ENCODE data around the gene NEUROD6.
A peak's percentile ranks its signal among the peaks of the same experiment; 100 is the strongest.

NEUROD6 gene

DNA sequence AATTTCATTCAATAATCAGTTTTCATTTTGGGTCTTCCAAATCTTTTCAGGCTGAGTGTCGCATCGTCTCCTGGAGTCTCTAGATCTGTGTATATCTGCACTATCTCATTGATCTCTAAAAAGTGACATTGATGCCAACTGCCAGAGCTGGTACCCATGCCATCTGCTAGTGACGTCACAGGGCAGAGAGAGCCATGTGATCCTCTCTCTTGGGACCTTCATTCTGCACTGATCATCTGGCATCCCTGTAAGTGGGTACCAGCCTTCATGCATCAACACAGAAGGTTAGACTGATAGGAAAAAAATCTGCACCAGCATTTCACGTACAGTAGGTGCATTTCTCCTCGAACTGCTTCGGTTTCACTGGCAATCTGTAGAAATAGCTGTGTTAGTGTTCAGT is at the start of gene NEUROD6:
NEUROD6 (minus strand) TSS at position 124 of the 400 bp plus-strand sequence. CDS start 1,458 bp downstream, outside the sequence.
- no peaks in the 10 kb centered on the region; the same call in 1 of the 2 replicates for H3K27me3 ChIP-seq (replicated peaks; ENCODE audit: control insufficient read depth, insufficient read depth, low read length)
- H3K4me3 ChIP-seq (replicated peaks; ENCODE audit: low read depth, low read length): no peak within 1 kb of the TSS
- no peak for DNase-seq (ENCODE audit: extremely low read depth, insufficient read length)
- TF ChIP-seq, protein P1, sequence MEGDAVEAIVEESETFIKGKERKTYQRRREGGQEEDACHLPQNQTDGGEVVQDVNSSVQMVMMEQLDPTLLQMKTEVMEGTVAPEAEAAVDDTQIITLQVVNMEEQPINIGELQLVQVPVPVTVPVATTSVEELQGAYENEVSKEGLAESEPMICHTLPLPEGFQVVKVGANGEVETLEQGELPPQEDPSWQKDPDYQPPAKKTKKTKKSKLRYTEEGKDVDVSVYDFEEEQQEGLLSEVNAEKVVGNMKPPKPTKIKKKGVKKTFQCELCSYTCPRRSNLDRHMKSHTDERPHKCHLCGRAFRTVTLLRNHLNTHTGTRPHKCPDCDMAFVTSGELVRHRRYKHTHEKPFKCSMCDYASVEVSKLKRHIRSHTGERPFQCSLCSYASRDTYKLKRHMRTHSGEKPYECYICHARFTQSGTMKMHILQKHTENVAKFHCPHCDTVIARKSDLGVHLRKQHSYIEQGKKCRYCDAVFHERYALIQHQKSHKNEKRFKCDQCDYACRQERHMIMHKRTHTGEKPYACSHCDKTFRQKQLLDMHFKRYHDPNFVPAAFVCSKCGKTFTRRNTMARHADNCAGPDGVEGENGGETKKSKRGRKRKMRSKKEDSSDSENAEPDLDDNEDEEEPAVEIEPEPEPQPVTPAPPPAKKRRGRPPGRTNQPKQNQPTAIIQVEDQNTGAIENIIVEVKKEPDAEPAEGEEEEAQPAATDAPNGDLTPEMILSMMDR (IDR thresholded peaks at IDR 0.05; ENCODE audit: insufficient read depth, low read length, poor library complexity, severe bottlenecking): no peak
- H3K36me3 ChIP-seq (ENCODE audit: control insufficient read depth, insufficient read depth, low read length): no peaks in the 10 kb centered on the region

DNA sequence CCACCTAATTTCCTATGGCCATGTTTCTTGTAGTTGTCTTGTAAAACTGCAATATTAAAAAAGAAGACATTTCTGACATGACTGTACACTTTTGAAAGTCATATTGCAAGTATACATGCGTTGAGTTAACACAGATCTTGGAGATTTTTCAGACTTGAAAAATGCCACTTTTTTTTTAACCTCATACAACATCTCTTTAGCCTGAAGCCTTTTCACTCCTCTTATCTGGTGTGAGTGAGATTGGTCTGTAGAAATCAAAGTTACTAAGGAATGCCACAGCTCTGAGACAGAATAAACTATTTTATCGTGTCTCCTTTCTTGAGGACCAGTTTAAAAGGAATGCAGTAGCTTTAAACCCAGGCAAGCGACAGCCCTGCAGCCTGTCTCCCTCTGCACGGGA is 43.9 kb upstream of the NEUROD6 start:
- no peak for DNase-seq (ENCODE audit: extremely low read depth, insufficient read length)
- Histone ChIP-seq H3K4me3 (replicated peaks; ENCODE audit: low read depth, low read length) (no peak overlapping the region), H3K27me3 (replicated peaks; ENCODE audit: control insufficient read depth, insufficient read depth, low read length) (no peaks in the 10 kb centered on the region), H3K36me3 (ENCODE audit: control insufficient read depth, insufficient read depth, low read length) (no peaks in the 10 kb centered on the region)
- TF ChIP-seq, protein P1 (IDR thresholded peaks at IDR 0.05; ENCODE audit: insufficient read depth, low read length, poor library complexity, severe bottlenecking): no peak

DNA sequence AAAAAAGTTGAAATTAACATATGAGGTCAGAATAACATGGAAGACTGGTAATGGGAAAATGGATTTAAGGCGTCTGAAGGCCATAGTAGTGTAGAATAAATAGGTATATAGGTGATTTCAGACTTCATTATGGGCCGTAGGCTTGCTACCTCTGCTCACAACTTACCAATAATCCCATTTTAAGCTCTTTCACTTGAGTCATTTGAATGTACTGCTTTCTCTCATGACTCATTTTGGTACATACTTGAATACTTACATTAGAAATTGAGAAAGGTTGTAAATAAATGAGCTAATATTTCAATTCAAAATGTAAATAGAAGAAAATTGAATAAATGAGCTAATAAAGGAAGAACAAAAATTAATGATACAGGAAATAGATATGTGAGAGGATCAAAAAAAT is 42.2 kb upstream of the NEUROD6 start:
- Histone ChIP-seq H3K4me3 (replicated peaks; ENCODE audit: low read depth, low read length) (no peak overlapping the region), H3K27me3 (replicated peaks; ENCODE audit: control insufficient read depth, insufficient read depth, low read length) (no peaks in the 10 kb centered on the region), H3K36me3 (ENCODE audit: control insufficient read depth, insufficient read depth, low read length) (no peaks in the 10 kb centered on the region)
- TF ChIP-seq, protein P1 (IDR thresholded peaks at IDR 0.05; ENCODE audit: insufficient read depth, low read length, poor library complexity, severe bottlenecking): no peak
- no peak for DNase-seq (ENCODE audit: extremely low read depth, insufficient read length)

DNA sequence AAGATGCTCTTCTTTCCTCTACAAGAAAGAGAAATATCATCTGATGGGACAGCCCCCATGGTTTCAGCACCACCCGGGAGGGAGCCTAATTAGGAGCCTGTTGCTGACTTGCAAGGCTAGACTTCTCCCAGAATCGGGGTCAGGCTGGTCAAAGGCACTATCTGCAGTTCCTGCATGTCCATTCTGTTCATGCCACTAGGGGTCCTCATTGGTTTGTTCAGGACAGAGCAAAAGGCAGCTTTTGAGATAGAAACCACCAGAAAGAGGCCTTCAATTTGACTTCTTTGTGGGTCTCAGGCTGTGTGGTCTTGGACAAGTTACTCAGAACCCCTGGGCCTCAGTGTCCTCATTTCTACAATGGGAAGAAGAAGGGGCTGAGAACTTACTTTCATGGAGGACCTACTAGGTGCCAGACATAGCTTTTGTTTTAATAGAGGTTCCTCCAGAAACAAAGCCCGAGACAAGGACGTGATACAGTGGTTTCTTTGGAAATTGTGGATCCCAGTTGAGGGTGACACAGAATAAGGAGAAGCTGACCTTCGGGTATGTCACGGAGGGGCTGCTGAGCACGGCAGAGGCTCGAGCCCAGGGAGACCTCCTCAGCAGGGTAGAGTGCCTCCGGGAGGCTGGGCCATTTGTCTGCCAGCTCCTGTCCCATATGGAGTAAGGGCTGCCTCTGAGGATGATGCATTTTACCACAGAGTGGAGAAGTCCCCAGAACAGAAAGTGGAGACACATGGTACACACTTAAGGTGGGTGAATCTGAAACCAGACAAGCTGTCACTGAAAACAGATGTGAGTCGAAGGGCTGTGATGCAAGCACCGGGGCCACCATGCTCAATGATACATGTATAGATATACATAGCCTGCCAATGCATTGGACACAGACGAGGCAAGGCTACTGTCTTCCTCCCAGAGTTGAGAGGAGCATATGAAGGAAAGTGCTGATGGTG is 33.1 kb upstream of the NEUROD6 start:
- H3K4me3 ChIP-seq (replicated peaks; ENCODE audit: low read depth, low read length): no peak overlapping the region
- no peak for DNase-seq (ENCODE audit: extremely low read depth, insufficient read length)
- TF ChIP-seq, protein P1 (IDR thresholded peaks at IDR 0.05; ENCODE audit: insufficient read depth, low read length, poor library complexity, severe bottlenecking): peak; percentile 77
- peaks cover 1% of the 10 kb centered on the region for H3K27me3 ChIP-seq (replicated peaks; ENCODE audit: control insufficient read depth, insufficient read depth, low read length)
- H3K36me3 ChIP-seq (ENCODE audit: control insufficient read depth, insufficient read depth, low read length): no peaks in the 10 kb centered on the region

DNA sequence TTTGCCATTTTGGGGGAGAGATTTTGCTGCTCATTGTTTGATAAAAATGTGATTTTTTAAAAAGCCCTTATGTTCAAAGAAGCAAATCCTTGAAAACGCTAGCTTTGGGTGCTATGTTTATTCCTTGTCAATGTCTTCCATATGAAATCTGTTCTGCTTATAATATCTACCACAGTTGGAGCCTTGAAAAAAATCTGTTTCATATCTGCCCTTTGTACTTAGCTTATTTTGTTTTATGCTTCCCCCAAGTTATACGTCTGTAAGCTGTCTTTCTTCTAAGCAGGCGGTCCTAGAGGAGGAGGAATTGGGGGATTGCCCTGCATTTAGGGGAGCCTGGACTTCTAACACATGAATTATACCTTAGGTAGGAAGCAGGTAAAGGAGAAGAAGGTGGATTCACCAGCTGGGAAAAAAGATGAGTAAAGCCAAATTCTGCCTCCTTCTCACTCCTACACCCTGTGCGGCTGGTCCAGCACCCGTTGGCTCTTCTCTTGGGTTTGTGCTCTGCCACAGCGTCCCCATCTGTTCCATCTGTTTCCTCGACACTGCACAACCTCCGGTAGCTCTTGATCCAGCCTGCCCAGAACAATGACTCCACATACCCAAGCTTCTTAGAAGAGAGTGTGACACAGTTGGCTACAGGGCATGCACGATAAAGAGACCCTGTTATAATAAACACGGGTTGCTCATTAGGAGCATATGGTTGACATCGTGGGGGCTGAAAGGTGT is 31.9 kb upstream of the NEUROD6 start:
- Histone ChIP-seq H3K4me3 (replicated peaks; ENCODE audit: low read depth, low read length) (no peak overlapping the region), H3K27me3 (replicated peaks; ENCODE audit: control insufficient read depth, insufficient read depth, low read length) (peaks cover 1% of the 10 kb centered on the region), H3K36me3 (ENCODE audit: control insufficient read depth, insufficient read depth, low read length) (no peaks in the 10 kb centered on the region)
- DNase-seq (ENCODE audit: extremely low read depth, insufficient read length): no peak
- TF ChIP-seq, protein P1 (IDR thresholded peaks at IDR 0.05; ENCODE audit: insufficient read depth, low read length, poor library complexity, severe bottlenecking): no peak

Data from GM06990 (cell line).